ENCODE results near the gene MPO.

The MPO gene

GRCh38 chr17:58232707-58233156 lies 48.0 kb downstream of the MPO start:
- H3K4me1 Mint-ChIP-seq (ENCODE audit: low read depth), result peaks cover 1% of the 10 kb centered on the region
- no peaks in the 10 kb centered on the region for H3K36me3 Mint-ChIP-seq (ENCODE audit: low read depth)
- H3K27me3 Mint-ChIP-seq (ENCODE audit: low read depth), result peaks cover 61% of the 10 kb centered on the region
- H3K4me3 Mint-ChIP-seq, result no peak overlapping the region
- H3K27ac Mint-ChIP-seq, result no peak overlapping the region
- no peaks in the 10 kb centered on the region for H3K9me3 Mint-ChIP-seq

GRCh38 chr17:58231641-58232040 lies 49.1 kb downstream of the MPO start:
- peaks cover 63% of the 10 kb centered on the region for H3K27me3 Mint-ChIP-seq (ENCODE audit: low read depth)
- no peaks in the 10 kb centered on the region for H3K36me3 Mint-ChIP-seq (ENCODE audit: low read depth)
- H3K4me1 Mint-ChIP-seq (ENCODE audit: low read depth), result peaks cover 1% of the 10 kb centered on the region
- no peaks in the 10 kb centered on the region for H3K9me3 Mint-ChIP-seq
- no peak overlapping the region for H3K27ac Mint-ChIP-seq
- no peak overlapping the region for H3K4me3 Mint-ChIP-seq

- H3K27ac Mint-ChIP-seq, result no peak overlapping the region
- no peaks in the 10 kb centered on the region for H3K36me3 Mint-ChIP-seq (ENCODE audit: low read depth)
- no peak overlapping the region for H3K4me3 Mint-ChIP-seq
- peaks cover 57% of the 10 kb centered on the region for H3K27me3 Mint-ChIP-seq (ENCODE audit: low read depth)
- H3K9me3 Mint-ChIP-seq, result no peaks in the 10 kb centered on the region
- H3K4me1 Mint-ChIP-seq (ENCODE audit: low read depth), result peaks cover 1% of the 10 kb centered on the region
These were observed 50.9 kb downstream of the MPO start for GRCh38 chr17:58229881-58230280.

- no peak overlapping the region for H3K4me3 Mint-ChIP-seq
- H3K9me3 Mint-ChIP-seq, result no peaks in the 10 kb centered on the region
- H3K27me3 Mint-ChIP-seq (ENCODE audit: low read depth), result peaks cover 56% of the 10 kb centered on the region
- H3K4me1 Mint-ChIP-seq (ENCODE audit: low read depth), result peaks cover 1% of the 10 kb centered on the region
- H3K27ac Mint-ChIP-seq, result no peak overlapping the region
- H3K36me3 Mint-ChIP-seq (ENCODE audit: low read depth), result no peaks in the 10 kb centered on the region
These were observed 51.4 kb downstream of the MPO start for GRCh38 chr17:58229384-58229783.

- Mint-ChIP-seq H3K36me3 (ENCODE audit: low read depth) (no peaks in the 10 kb centered on the region), H3K4me1 (ENCODE audit: low read depth) (peaks cover 1% of the 10 kb centered on the region), H3K4me3 (no peak overlapping the region), H3K9me3 (no peaks in the 10 kb centered on the region), H3K27me3 (ENCODE audit: low read depth) (peaks cover 58% of the 10 kb centered on the region), H3K27ac (no peak overlapping the region)
These were observed 52.1 kb downstream of the MPO start for GRCh38 chr17:58228679-58229078.

- Mint-ChIP-seq H3K4me1 (ENCODE audit: low read depth) (peaks cover 1% of the 10 kb centered on the region), H3K27ac (no peak overlapping the region), H3K27me3 (ENCODE audit: low read depth) (peaks cover 64% of the 10 kb centered on the region), H3K4me3 (no peak overlapping the region), H3K9me3 (no peaks in the 10 kb centered on the region), H3K36me3 (ENCODE audit: low read depth) (no peaks in the 10 kb centered on the region)
These were observed 53.0 kb downstream of the MPO start for GRCh38 chr17:58227733-58228132.

GRCh38 chr17:58224315-58224714 lies 56.4 kb downstream of the MPO start:
- Mint-ChIP-seq H3K4me3 (no peak overlapping the region), H3K27ac (no peak overlapping the region), H3K4me1 (ENCODE audit: low read depth) (peaks cover 6% of the 10 kb centered on the region), H3K27me3 (ENCODE audit: low read depth) (peaks cover 49% of the 10 kb centered on the region), H3K9me3 (no peaks in the 10 kb centered on the region), H3K36me3 (ENCODE audit: low read depth) (no peaks in the 10 kb centered on the region)
